NCI-H1694 treated with DMSO at 0.1 percent for 48 hours (cell line): ENCODE data around the gene RBP7.

Source experiments
- DNase-seq: peaks from one replicate; lab custom pipeline; 2025; lab: John Stamatoyannopoulos, UW

The RBP7 gene

GRCh38 chr1:10031461-10031860 lies 34.4 kb downstream of the RBP7 start:
- no peak for DNase-seq

- DNase-seq, result peak; percentile 98
Observed at GRCh38 chr1:10032590-10033358, 35.7 kb downstream of the RBP7 start, which contains the start of gene UBE4B. Gene UBE4B (plus strand): TSS chr1:10032958. CDS start chr1:10033671, 713 bp downstream.

GRCh38 chr1:10033359-10033845 lies 36.4 kb downstream of the RBP7 start:
- no peak for DNase-seq

- no peak for DNase-seq
Observed at GRCh38 chr1:10042746-10043145, 45.7 kb downstream of the RBP7 start.

- no peak for DNase-seq
Observed at GRCh38 chr1:10045480-10046355, 48.7 kb downstream of the RBP7 start.

- DNase-seq, result no peak
Observed at GRCh38 chr1:10046356-10047085, 49.5 kb downstream of the RBP7 start.

- DNase-seq, result no peak
Observed at GRCh38 chr1:10048601-10049000, 51.6 kb downstream of the RBP7 start.

- no peak for DNase-seq
Observed at GRCh38 chr1:10050611-10051010, 53.6 kb downstream of the RBP7 start.

GRCh38 chr1:10051656-10052055 lies 54.6 kb downstream of the RBP7 start:
- no peak for DNase-seq

- no peak for DNase-seq
Observed at GRCh38 chr1:10052347-10052746, 55.3 kb downstream of the RBP7 start.

- DNase-seq, result no peak
Observed at GRCh38 chr1:10054465-10054864, 57.4 kb downstream of the RBP7 start.

- DNase-seq, result no peak
Observed at GRCh38 chr1:10056599-10056987, 59.6 kb downstream of the RBP7 start.

- DNase-seq, result no peak
Observed at GRCh38 chr1:10057343-10057742, 60.3 kb downstream of the RBP7 start.

GRCh38 chr1:10057796-10058195 lies 60.8 kb downstream of the RBP7 start:
- no peak for DNase-seq

GRCh38 chr1:10059342-10059718 lies 62.3 kb downstream of the RBP7 start:
- DNase-seq, result no peak

GRCh38 chr1:10060311-10061100 lies 63.5 kb downstream of the RBP7 start:
- no peak for DNase-seq

GRCh38 chr1:10061276-10061675 lies 64.2 kb downstream of the RBP7 start:
- no peak for DNase-seq

- no peak for DNase-seq
Observed at GRCh38 chr1:10063878-10064277, 66.8 kb downstream of the RBP7 start.

- no peak for DNase-seq
Observed at GRCh38 chr1:10064416-10065343, 67.7 kb downstream of the RBP7 start.

GRCh38 chr1:10065344-10065685 lies 68.3 kb downstream of the RBP7 start:
- DNase-seq, result no peak
